HEK293T (cell line): ENCODE measurements around the gene CDH4.

Experiments
- ELF4 ChIP-seq: fragments of 450-650 bp; IDR thresholded peaks from 2 replicates; pipeline ENCODE4 v1.6.1; 2017; ENCODE audit warnings: antibody characterized with exemption
- FOXM1 ChIP-seq: fragments of 450-650 bp; IDR thresholded peaks from 2 replicates; pipeline ENCODE4 v1.6.1; 2017; ENCODE audit warnings: mild to moderate bottlenecking, borderline replicate concordance
- NFRKB ChIP-seq: fragments of 450-650 bp; IDR thresholded peaks from 2 replicates; pipeline ENCODE4 v1.6.1; 2016; ENCODE audit warnings: mild to moderate bottlenecking, moderate library complexity
- SP1 ChIP-seq: fragments of 450-650 bp; IDR thresholded peaks from 2 replicates; pipeline ENCODE4 v1.6.1; 2017
- SUZ12 ChIP-seq: fragments of 450-650 bp; IDR thresholded peaks from 2 replicates; pipeline ENCODE4 v1.6.1; 2016; ENCODE audit warnings: mild to moderate bottlenecking
- ZNF384 ChIP-seq: fragments of 450-650 bp; IDR thresholded peaks from 2 replicates; pipeline ENCODE4 v1.6.1; 2016
- TF ChIP-seq, protein P1 (sequence below): fragments of 450-650 bp; IDR thresholded peaks from 2 replicates; pipeline ENCODE4 v1.6.1; 2016

DNA sequence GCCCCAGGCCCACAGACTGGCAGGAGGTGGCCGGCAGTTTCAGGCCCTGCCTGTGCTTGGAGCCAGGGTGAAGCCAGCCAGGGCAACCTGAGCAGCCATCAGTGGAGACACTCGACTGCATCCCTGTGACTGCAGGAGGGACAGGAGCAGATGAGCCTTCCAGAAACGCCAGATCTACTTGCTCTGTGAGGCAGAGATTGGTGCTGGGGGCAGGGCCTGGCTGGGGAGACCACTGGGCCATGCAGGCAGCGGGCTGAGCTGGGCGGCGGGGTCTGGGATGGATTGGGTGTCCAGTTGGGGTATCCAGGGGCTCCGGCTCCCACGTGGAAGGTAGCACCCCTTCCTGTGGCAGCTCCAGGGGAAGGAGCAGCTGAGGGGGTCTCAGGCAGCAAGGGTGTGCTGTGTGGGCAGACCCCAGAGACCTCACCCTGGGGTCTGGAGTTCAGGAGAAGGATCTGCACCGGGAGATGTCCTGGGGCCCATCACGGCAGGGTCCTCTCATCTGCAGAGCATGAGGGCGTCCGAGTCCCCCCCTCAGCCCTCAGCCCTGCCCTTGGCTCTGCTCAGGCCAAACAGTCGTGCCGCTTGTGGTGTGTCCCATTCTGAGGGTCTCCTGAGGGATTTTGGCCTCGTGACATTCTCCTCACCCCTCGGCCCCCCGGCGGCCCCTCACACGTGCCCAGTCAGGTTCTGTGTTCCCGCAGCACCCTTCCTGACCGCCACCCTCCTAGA, 478.7 kb downstream of the CDH4 start:
- TF ChIP-seq SUZ12, result no peak
- TF ChIP-seq, protein P1, sequence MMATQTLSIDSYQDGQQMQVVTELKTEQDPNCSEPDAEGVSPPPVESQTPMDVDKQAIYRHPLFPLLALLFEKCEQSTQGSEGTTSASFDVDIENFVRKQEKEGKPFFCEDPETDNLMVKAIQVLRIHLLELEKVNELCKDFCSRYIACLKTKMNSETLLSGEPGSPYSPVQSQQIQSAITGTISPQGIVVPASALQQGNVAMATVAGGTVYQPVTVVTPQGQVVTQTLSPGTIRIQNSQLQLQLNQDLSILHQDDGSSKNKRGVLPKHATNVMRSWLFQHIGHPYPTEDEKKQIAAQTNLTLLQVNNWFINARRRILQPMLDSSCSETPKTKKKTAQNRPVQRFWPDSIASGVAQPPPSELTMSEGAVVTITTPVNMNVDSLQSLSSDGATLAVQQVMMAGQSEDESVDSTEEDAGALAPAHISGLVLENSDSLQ, result no peak
- no peak for TF ChIP-seq ZNF384
- TF ChIP-seq FOXM1, result no peak
- TF ChIP-seq NFRKB, result no peak
- no peak for TF ChIP-seq ELF4
- TF ChIP-seq SP1, result no peak
